Breast epithelium (tissue), 4 donors: ENCODE measurements around the gene TPRG1. TPM values are rescaled to one million over a fixed set of nuclear protein-coding genes. Genes with fewer than 3 reads are reported as not detected.

Experiments
- DNase-seq, 2 donors: peaks; one replicate each; pipeline ENCODE4 v3.0.0-alpha.2; 2019; ENCODE audit warnings: low spot score in 2 of 2
- H3K27ac ChIP-seq, 2 donors: fragments of 200-600 bp; sonication (generic) in 1 of 2; one replicate each; pipeline ENCODE4 v1.5.1; 2016 to 2019; ENCODE audit warnings: mild to moderate bottlenecking in 1 of 2
- H3K27me3 ChIP-seq, 2 donors: fragments of 200-600 bp; sonication (generic) in 1 of 2; one replicate each; pipeline versions ENCODE4 v1.5.1 to v1.6.0; 2017 to 2019; ENCODE audit warnings: control low read depth in 1 of 2, mild to moderate bottlenecking in 1 of 2
- H3K36me3 ChIP-seq: fragments of 200-600 bp; one replicate; pipeline ENCODE4 v1.5.1; 2019
- H3K4me1 ChIP-seq, 2 donors: fragments of 200-600 bp; sonication (generic); one replicate each; pipeline ENCODE4 v1.5.1; 2016 to 2019; ENCODE audit warnings: control low read depth in 1 of 2
- H3K4me3 ChIP-seq, 3 donors: fragments of 200-600 bp; sonication (generic); 1 replicate in 2 of 3; 2 replicates in 1 of 3; pipeline ENCODE4 v1.5.1; 2016 to 2019; ENCODE audit warnings: mild to moderate bottlenecking in 3 of 3, moderate library complexity in 2 of 3
- H3K9me3 ChIP-seq, 2 donors: fragments of 200-600 bp; sonication (generic) in 1 of 2; one replicate each; pipeline ENCODE4 v1.5.1; 2016 to 2019; ENCODE audit warnings: control low read depth in 1 of 2
- POLR2A ChIP-seq: fragments of 450-650 bp; IDR thresholded peaks from one replicate; pipeline ENCODE4 v1.6.1; 2016; ENCODE audit warnings: antibody characterized with exemption, mild to moderate bottlenecking, moderate library complexity
- POLR2AphosphoS5 ChIP-seq, 3 donors: sonication (generic); formaldehyde crosslinking; IDR thresholded peaks; one replicate each; pipeline ENCODE4 v1.6.1; 2017; ENCODE audit warnings: antibody characterized with exemption in 3 of 3
- intact Hi-C: fragments of 100-400 bp; cut with DNase I; formaldehyde crosslinking; loops from one replicate; pipeline ENCODE4 v1.15.1; 2023; ENCODE audit warnings: low total_unique reads
- total RNA-seq, 3 donors: library from RNA; depleted of rRNA; stranded (reverse); fragments of >200 nt; gene quantifications; one replicate each; pipeline ENCODE4 v1.1.0, GENCODE V29; 2016
- TF ChIP-seq, protein P1 (sequence below), 3 donors: fragments of 450-650 bp; IDR thresholded peaks; one replicate each; pipeline ENCODE4 v1.5.1; 2016 to 2017; ENCODE audit warnings: antibody characterized with exemption in 3 of 3, mild to moderate bottlenecking in 3 of 3, moderate library complexity in 3 of 3

The TPRG1 gene
- total RNA-seq, 3 donors from 2014 or later = 29.2 to 65.9 (median 31.9) TPM

DNA sequence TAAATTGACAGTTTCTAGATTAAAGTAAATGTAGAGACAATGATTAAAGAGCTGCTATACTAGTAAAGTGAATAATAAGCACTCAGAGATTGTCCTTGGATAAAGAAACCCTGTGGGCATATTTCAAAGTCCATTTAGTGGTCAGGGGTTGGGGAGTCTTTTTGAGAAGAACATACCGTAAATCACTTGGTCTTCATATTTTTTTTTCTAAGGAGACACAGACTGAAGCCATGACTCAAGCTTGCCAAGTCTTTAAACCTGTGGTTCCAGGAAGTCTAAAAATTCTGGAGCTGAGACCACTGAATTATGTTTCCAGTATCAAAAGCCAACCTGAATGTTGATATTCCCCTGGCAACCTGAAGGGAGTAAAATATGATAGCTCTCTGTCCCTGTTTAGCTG lies 171.0 kb downstream of the TPRG1 start:
- intact Hi-C loops = no loop called here
- H3K9me3 ChIP-seq = no peaks in the 10 kb centered on the region
- H3K4me3 ChIP-seq = no peak overlapping the region
- no peak overlapping the region for H3K27ac ChIP-seq
- H3K27me3 ChIP-seq = no peaks in the 10 kb centered on the region
- no peaks in the 10 kb centered on the region for H3K4me1 ChIP-seq
- TF ChIP-seq POLR2AphosphoS5 (IDR thresholded peaks at IDR 0.05) (no peak), POLR2A (no peak)
- TF ChIP-seq, protein P1, sequence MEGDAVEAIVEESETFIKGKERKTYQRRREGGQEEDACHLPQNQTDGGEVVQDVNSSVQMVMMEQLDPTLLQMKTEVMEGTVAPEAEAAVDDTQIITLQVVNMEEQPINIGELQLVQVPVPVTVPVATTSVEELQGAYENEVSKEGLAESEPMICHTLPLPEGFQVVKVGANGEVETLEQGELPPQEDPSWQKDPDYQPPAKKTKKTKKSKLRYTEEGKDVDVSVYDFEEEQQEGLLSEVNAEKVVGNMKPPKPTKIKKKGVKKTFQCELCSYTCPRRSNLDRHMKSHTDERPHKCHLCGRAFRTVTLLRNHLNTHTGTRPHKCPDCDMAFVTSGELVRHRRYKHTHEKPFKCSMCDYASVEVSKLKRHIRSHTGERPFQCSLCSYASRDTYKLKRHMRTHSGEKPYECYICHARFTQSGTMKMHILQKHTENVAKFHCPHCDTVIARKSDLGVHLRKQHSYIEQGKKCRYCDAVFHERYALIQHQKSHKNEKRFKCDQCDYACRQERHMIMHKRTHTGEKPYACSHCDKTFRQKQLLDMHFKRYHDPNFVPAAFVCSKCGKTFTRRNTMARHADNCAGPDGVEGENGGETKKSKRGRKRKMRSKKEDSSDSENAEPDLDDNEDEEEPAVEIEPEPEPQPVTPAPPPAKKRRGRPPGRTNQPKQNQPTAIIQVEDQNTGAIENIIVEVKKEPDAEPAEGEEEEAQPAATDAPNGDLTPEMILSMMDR (IDR thresholded peaks at IDR 0.05) = no peak
- H3K36me3 ChIP-seq = no peaks in the 10 kb centered on the region
- no peak for DNase-seq

DNA sequence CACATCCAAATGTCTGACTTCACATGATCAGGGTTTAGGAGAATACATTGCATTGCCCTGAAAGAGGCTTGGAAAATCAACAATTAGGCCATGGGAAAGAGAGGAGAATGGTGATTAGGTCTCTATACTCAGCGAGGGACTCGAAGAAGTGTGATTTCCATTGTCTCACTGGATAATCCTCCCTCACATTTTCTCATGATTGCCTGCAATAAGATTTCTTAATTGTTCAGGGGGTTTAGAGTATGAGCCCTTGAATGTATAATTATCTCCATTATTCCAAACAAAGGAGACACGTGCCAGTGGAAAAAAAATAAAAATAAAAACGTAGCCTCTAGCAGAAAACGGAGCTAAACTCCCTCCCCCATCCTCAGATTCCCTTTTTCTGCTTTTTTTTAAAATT lies 173.2 kb downstream of the TPRG1 start:
- H3K36me3 ChIP-seq = no peaks in the 10 kb centered on the region
- intact Hi-C loops = no loop called here
- TF ChIP-seq POLR2AphosphoS5 (IDR thresholded peaks at IDR 0.05) = no peak
- TF ChIP-seq POLR2A = no peak
- TF ChIP-seq, protein P1 (IDR thresholded peaks at IDR 0.05) = no peak

DNA sequence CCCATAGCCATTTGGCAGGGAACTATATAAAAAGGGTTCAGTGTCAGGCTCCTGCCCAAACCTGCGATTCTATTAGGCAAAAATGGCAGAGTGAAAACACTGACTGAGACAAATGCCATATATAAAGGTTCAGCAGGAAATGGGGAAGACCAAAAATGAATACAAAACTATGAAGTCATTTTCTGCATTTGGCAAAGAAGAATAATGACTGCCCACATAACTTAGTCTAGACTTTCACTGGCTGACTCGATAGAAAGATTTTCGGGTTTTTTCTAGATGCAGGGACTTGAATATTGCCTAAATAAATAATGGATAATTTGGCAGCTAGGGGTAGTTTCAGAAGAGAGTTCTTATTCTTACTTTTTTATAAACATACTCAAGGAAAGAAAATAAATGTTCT lies 178.0 kb downstream of the TPRG1 start:
- H3K4me3 ChIP-seq = no peak overlapping the region
- H3K27me3 ChIP-seq = no peaks in the 10 kb centered on the region
- DNase-seq = no peak
- no peaks in the 10 kb centered on the region for H3K36me3 ChIP-seq
- TF ChIP-seq POLR2A (no peak), POLR2AphosphoS5 (IDR thresholded peaks at IDR 0.05) (no peak)
- TF ChIP-seq, protein P1 (IDR thresholded peaks at IDR 0.05) = no peak
- no peaks in the 10 kb centered on the region for H3K9me3 ChIP-seq
- H3K27ac ChIP-seq = no peak overlapping the region
- H3K4me1 ChIP-seq = no peaks in the 10 kb centered on the region
- intact Hi-C loops = no loop called here

More for the DNA sequence above, 173.2 kb downstream of the TPRG1 start:
- Histone ChIP-seq H3K4me3 (no peak overlapping the region), H3K9me3 (no peaks in the 10 kb centered on the region), H3K27ac (no peak overlapping the region), H3K4me1 (no peaks in the 10 kb centered on the region), H3K27me3 (no peaks in the 10 kb centered on the region)
- no peak for DNase-seq

DNA sequence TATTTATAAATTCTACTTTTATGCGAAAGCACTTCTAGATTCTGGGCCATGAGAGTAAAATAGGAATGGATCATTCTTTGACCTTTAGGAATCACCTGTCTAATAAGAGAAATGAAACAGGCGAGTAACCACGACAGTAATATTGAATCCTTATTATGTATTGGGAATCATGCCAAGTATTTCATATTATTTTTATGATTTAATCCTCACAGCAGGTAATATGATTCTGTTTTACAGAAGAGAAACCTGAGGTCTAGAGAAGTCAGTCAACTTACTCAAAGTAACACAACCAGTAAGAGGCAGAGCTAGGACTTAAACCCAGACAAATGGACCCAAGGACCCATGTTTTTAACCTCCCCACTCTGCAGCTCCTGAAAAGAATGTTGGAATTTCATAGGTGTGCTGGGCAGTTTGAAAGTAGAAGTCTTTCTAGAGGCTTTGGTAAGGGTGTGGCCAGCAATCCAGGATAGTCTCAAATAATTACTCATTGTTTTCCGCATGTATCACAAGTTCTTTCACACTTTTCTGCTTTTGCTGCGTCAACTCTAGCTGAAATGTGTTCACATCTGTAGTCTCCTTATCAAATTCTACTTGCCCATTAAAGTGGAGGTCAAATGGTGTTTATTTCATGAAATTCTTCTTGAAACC lies 181.7 kb downstream of the TPRG1 start:
- Histone ChIP-seq H3K9me3 (no peaks in the 10 kb centered on the region), H3K36me3 (no peaks in the 10 kb centered on the region), H3K4me1 (no peaks in the 10 kb centered on the region), H3K27ac (no peak overlapping the region), H3K4me3 (no peak overlapping the region), H3K27me3 (no peaks in the 10 kb centered on the region)
- intact Hi-C loops = no loop called here
- no peak for DNase-seq
- TF ChIP-seq, protein P1 (IDR thresholded peaks at IDR 0.05) = no peak
- TF ChIP-seq POLR2AphosphoS5 (IDR thresholded peaks at IDR 0.05) (no peak), POLR2A (no peak)

DNA sequence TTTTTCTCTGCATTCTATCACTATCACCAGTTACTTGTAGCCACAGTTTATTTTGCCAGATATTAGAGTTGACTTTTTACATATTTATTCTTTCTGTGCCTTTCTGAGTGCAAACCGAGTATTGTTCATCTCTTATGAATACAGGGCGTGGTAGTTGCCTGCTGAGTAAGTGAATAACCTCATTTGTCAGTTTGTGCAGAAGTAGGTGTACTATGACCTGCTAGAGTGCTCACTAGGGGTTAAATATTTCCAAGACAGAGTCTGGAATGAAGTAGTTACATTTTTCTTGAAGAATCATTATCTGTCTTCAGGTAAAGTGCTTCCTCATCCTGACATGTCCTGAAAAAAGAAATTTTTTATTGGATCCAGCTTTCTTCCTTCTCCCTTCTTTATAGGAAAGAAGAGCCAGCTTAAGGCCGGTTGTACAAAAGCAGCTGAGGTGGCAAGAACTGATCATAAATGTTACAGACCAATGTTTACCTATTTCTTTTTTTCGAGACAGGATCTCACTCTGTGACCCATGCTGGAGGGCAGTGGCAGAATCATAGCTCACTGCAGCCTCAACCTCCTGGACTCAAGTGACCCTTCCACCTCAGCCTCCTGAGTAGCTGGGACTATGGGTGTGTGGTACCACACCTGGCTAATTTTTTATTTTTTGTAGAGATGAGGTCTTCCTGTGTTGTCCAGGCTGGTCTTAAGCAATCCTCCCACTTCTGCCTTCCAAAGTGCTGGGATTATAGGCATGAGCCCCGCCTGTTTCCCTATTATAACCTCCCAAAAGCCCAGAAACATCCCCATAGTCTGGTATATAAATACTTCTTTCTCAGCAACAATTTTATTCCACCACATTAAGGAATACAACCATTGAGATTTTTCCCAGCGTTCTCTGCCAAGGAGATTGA lies 182.5 kb downstream of the TPRG1 start:
- Histone ChIP-seq H3K27ac (no peak overlapping the region), H3K4me3 (no peak overlapping the region), H3K9me3 (no peaks in the 10 kb centered on the region), H3K36me3 (no peaks in the 10 kb centered on the region), H3K27me3 (no peaks in the 10 kb centered on the region), H3K4me1 (no peaks in the 10 kb centered on the region)
- DNase-seq = no peak
- intact Hi-C loops = no loop called here
- TF ChIP-seq POLR2AphosphoS5 (IDR thresholded peaks at IDR 0.05) = no peak
- TF ChIP-seq, protein P1 (IDR thresholded peaks at IDR 0.05) = no peak
- TF ChIP-seq POLR2A = no peak
